ENCODE results near the gene TMEM92. TPM values are rescaled to one million over a fixed set of nuclear protein-coding genes. Genes with fewer than 3 reads are reported as not detected.
A peak's percentile ranks its signal among the peaks of the same experiment; 100 is the strongest.

The TMEM92 gene
- total and polyA plus RNA-seq, 2 experiments from 2014 or later: 0.32 TPM; not detected in 1

DNA sequence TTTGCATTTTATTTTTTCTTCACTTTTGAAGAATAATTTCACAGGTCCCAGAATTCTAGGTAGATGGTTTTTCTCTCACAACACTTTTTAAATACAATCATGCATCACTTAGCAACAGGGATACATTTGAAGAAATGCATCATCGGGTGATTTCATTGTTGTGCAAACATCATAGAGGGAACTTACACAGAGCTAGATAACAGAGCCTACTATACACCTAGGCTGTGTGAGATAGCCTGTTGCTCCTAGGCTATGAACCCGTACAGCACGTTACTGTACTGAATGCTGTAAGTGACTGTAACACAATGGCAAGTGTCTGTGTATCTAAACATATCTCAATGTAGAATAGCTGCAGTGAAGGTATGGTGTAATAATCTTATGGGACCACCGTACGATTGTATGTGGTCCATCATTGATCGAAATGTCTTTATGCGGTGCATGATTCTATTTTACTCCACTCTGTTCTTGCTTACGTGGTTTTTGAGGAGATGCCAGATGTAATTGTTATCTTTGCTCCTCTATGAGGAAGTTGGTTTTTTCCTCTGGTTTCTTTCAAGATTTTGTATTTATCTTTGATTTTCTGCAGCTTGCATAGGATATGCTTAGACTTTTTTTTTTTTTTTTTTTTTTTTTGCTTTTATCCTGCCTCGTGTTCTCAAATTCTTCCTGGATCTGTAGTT lies 35.5 kb upstream of the TMEM92 start:
- Histone ChIP-seq H3K9me3 (ENCODE audit: low read depth) (no peaks in the 10 kb centered on the region), H4K20me1 (ENCODE audit: insufficient read depth) (no peaks in the 10 kb centered on the region), H2AFZ (no peak overlapping the region), H3K4me3 (no peak overlapping the region), H3K9ac (0 out of 2 replicates have a peak overlapping the region, but pooled peaks have one; percentile 6), H3F3A (ENCODE audit: insufficient read depth) (0 out of 2 replicates have a peak, but pooled peaks cover 7% of the 10 kb centered on the region), H3K4me1 (ENCODE audit: insufficient read depth) (peaks cover 6% of the 10 kb centered on the region), H3K36me3 (ENCODE audit: low read depth) (no peaks in the 10 kb centered on the region), H3K79me2 (ENCODE audit: insufficient read depth) (no peaks in the 10 kb centered on the region), H3K27me3 (replicated peaks; ENCODE audit: insufficient read depth) (no peaks in the 10 kb centered on the region), H3K4me2 (ENCODE audit: unreplicated experiment) (no peak overlapping the region), H3K9me2 (ENCODE audit: insufficient read depth) (no peaks in the 10 kb centered on the region), H3K27ac (0 out of 2 replicates have a peak overlapping the region, but pooled peaks have one; percentile 2)
- in situ Hi-C loops (cut with MboI): no loop called here
- peak; percentile 76 for DNase-seq
- WGBS, 2 experiments (ENCODE audit: low coverage in 1 of 2, low lambda C conversion rate in 2 of 2, missing lambda C conversion rate in 2 of 2): 24 to 25% methylated on average over 9 of the region's 9 CpGs
- TF ChIP-seq EZH2 (IDR thresholded peaks at IDR 0.05; ENCODE audit: insufficient read depth, poor library complexity, severe bottlenecking) (no peak), EZH2phosphoT487 (IDR thresholded peaks at IDR 0.05; ENCODE audit: insufficient read depth, low read depth) (no peak)

DNA sequence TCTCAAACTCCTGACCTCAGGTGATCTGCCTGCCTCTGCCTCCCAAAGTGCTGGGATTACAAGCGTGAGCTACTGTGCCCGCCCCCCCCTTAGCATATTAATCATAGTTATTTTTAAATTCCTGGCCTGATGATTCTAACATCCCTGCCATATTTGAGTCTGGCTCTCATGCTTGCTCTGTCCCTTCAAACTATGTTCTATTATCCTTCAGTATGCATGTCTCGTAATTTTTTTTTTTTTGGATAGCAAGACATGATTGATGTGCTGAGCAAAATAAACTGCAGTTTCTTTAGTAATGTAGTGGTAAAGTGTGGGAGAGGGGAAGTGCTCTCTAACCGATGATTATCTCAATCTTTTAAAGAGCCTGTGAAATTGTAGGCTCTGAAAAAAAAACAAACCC lies 34.3 kb upstream of the TMEM92 start:
- Histone ChIP-seq H3F3A (ENCODE audit: insufficient read depth) (0 out of 2 replicates have a peak, but pooled peaks cover 2% of the 10 kb centered on the region), H3K4me2 (ENCODE audit: unreplicated experiment) (peak overlapping the region; percentile 6), H3K9ac (no peak overlapping the region), H3K9me3 (ENCODE audit: low read depth) (no peaks in the 10 kb centered on the region), H4K20me1 (ENCODE audit: insufficient read depth) (no peaks in the 10 kb centered on the region), H2AFZ (no peak overlapping the region), H3K4me3 (no peak overlapping the region), H3K36me3 (ENCODE audit: low read depth) (no peaks in the 10 kb centered on the region), H3K27me3 (replicated peaks; ENCODE audit: insufficient read depth) (no peaks in the 10 kb centered on the region), H3K9me2 (ENCODE audit: insufficient read depth) (no peaks in the 10 kb centered on the region), H3K4me1 (ENCODE audit: insufficient read depth) (peaks cover 6% of the 10 kb centered on the region), H3K79me2 (ENCODE audit: insufficient read depth) (no peaks in the 10 kb centered on the region), H3K27ac (no peak overlapping the region)
- in situ Hi-C loops (cut with MboI): no loop called here
- DNase-seq: peak; percentile 54
- 14% methylated on average over 4 of the region's 4 CpGs for WGBS, 2 experiments (ENCODE audit: low coverage in 1 of 2, low lambda C conversion rate in 2 of 2, missing lambda C conversion rate in 2 of 2)
- TF ChIP-seq EZH2 (IDR thresholded peaks at IDR 0.05; ENCODE audit: insufficient read depth, poor library complexity, severe bottlenecking): no peak
- TF ChIP-seq EZH2phosphoT487 (IDR thresholded peaks at IDR 0.05; ENCODE audit: insufficient read depth, low read depth): no peak

DNA sequence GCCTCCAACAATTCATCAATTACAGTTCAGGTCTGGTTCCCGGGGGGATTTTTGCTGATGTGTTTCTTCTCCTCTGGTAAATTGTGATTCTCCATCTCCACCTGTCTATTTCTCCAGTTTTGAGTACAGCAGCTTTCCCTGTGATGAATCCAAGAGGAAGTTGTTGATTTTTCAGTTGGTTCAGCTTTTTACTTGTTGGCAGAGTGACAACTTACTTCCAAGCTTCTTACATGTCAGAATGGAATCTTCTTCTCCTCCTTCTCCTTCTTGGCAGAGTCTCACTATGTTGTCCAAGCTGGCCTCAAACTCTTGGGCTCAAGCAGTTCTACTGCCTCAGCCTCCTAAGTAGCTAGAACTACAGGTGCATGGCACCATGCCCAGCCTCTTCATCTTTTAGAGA lies 33.4 kb upstream of the TMEM92 start:
- Histone ChIP-seq H3K9ac (no peak overlapping the region), H3K4me3 (no peak overlapping the region), H3K79me2 (ENCODE audit: insufficient read depth) (no peaks in the 10 kb centered on the region), H4K20me1 (ENCODE audit: insufficient read depth) (no peaks in the 10 kb centered on the region), H3K4me2 (ENCODE audit: unreplicated experiment) (no peak overlapping the region), H2AFZ (no peak overlapping the region), H3K9me2 (ENCODE audit: insufficient read depth) (no peaks in the 10 kb centered on the region), H3K36me3 (ENCODE audit: low read depth) (no peaks in the 10 kb centered on the region), H3K27ac (no peak overlapping the region), H3F3A (ENCODE audit: insufficient read depth) (no peaks in the 10 kb centered on the region), H3K27me3 (replicated peaks; ENCODE audit: insufficient read depth) (no peaks in the 10 kb centered on the region), H3K9me3 (ENCODE audit: low read depth) (no peaks in the 10 kb centered on the region), H3K4me1 (ENCODE audit: insufficient read depth) (peaks cover 6% of the 10 kb centered on the region)
- in situ Hi-C loops (cut with MboI): no loop called here
- TF ChIP-seq EZH2phosphoT487 (IDR thresholded peaks at IDR 0.05; ENCODE audit: insufficient read depth, low read depth) (no peak), EZH2 (IDR thresholded peaks at IDR 0.05; ENCODE audit: insufficient read depth, poor library complexity, severe bottlenecking) (no peak)
- 81 to 84% methylated on average over 1 of the region's 1 CpG for WGBS, 2 experiments (ENCODE audit: low coverage in 1 of 2, low lambda C conversion rate in 2 of 2, missing lambda C conversion rate in 2 of 2)
- DNase-seq: peak; percentile 79

DNA sequence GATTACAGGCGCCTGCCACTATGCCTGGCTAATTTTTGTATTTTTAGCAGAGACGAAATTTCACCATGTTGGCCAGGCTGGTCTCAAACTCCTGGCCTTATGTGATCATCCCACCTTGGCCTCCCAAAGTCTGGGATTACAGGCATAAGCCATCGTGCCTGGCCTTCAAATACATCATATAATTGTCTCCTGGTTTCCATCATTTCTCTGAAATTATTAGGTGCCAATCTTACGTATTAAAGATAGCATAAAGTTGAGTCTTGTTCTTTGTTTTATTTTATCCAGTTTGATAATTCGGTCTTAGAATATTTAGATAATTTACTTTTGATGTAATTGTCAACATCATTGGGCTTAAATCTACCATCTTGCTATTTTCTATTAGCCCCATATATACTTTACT lies 32.8 kb upstream of the TMEM92 start:
- no peaks in the 10 kb centered on the region for H4K20me1 ChIP-seq (ENCODE audit: insufficient read depth)
- no peak overlapping the region for H3K27ac ChIP-seq
- H3K4me1 ChIP-seq (ENCODE audit: insufficient read depth): peaks cover 6% of the 10 kb centered on the region
- no peaks in the 10 kb centered on the region for H3K9me3 ChIP-seq (ENCODE audit: low read depth)
- H3K9me2 ChIP-seq (ENCODE audit: insufficient read depth): no peaks in the 10 kb centered on the region
- no peaks in the 10 kb centered on the region for H3F3A ChIP-seq (ENCODE audit: insufficient read depth)
- 74 to 75% methylated on average over 5 of the region's 5 CpGs for WGBS, 2 experiments (ENCODE audit: low coverage in 1 of 2, low lambda C conversion rate in 2 of 2, missing lambda C conversion rate in 2 of 2)
- no peaks in the 10 kb centered on the region for H3K36me3 ChIP-seq (ENCODE audit: low read depth)
- DNase-seq: no peak
- no peaks in the 10 kb centered on the region for H3K79me2 ChIP-seq (ENCODE audit: insufficient read depth)
- TF ChIP-seq EZH2 (IDR thresholded peaks at IDR 0.05; ENCODE audit: insufficient read depth, poor library complexity, severe bottlenecking) (no peak), EZH2phosphoT487 (IDR thresholded peaks at IDR 0.05; ENCODE audit: insufficient read depth, low read depth) (no peak)
- H3K4me2 ChIP-seq (ENCODE audit: unreplicated experiment): no peak overlapping the region
- no peak overlapping the region for H3K4me3 ChIP-seq
- no peak overlapping the region for H3K9ac ChIP-seq
- no peaks in the 10 kb centered on the region for H3K27me3 ChIP-seq (replicated peaks; ENCODE audit: insufficient read depth)
- in situ Hi-C loops (cut with MboI): no loop called here
- no peak overlapping the region for H2AFZ ChIP-seq
